Endometrial microvascular endothelial cells (primary cell): ENCODE data around the gene CCL25. TPM values are rescaled to one million over a fixed set of nuclear protein-coding genes. Genes with fewer than 3 reads are reported as not detected.
"Not testable (repeated sequence)": the region's sequence is repeated elsewhere in the genome, so short reads cannot be mapped to it uniquely, and the experiment has no call there.

Source experiments
- in situ Hi-C: cut with HindIII; loops from 2 replicates; pipeline ENCODE4 v1.10.0; 2017; ENCODE audit warnings: low sequenced_read_pairs, low pct_unique_long_range_greater_than_20kb; ENCODE audit errors: inconsistent ontology term
- total RNA-seq: library from RNA; depleted of rRNA; stranded (reverse); fragments of >200 nt; gene quantifications from one replicate; pipeline ENCODE4 v1.2.3, GENCODE V29; 2015; ENCODE audit errors: inconsistent ontology term

CCL25 gene
- not detected for total RNA-seq

- in situ Hi-C loops = no loop called here
These were observed at the start of gene CCL25 for GRCh38 chr19:8052464-8052859. TSS of gene CCL25 (plus strand) at chr19:8052760. CDS start at chr19:8053050, 290 bp downstream.

GRCh38 chr19:8004001-8004400 is 48.6 kb upstream of the CCL25 start:
- in situ Hi-C loops = no loop called here

GRCh38 chr19:8004723-8005513 is 47.6 kb upstream of the CCL25 start:
- in situ Hi-C loops = no loop called here

- in situ Hi-C loops = no loop called here
These were observed 46.9 kb upstream of the CCL25 start, which contains the start of gene ELAVL1 for GRCh38 chr19:8005534-8006256. TSS of gene ELAVL1 (minus strand) at chr19:8005641. CDS start at chr19:7991815, 13,826 bp downstream.

GRCh38 chr19:8017808-8018207 is 34.8 kb upstream of the CCL25 start:
- in situ Hi-C loops = no loop called here

- in situ Hi-C loops = no loop called here
These were observed 31.9 kb upstream of the CCL25 start for GRCh38 chr19:8020681-8021080.

GRCh38 chr19:8021374-8021773 is 31.2 kb upstream of the CCL25 start:
- in situ Hi-C loops = no loop called here

GRCh38 chr19:8022275-8022674 is 30.3 kb upstream of the CCL25 start:
- in situ Hi-C loops = no loop called here

GRCh38 chr19:8023371-8023770 is 29.2 kb upstream of the CCL25 start:
- in situ Hi-C loops = no loop called here

GRCh38 chr19:8024256-8024655 is 28.3 kb upstream of the CCL25 start:
- in situ Hi-C loops = not testable (repeated sequence)

- in situ Hi-C loops = no loop called here
These were observed 27.2 kb upstream of the CCL25 start for GRCh38 chr19:8025316-8025715.

GRCh38 chr19:8028951-8029491 is 23.5 kb upstream of the CCL25 start:
- in situ Hi-C loops = no loop called here

- in situ Hi-C loops = no loop called here
These were observed 21.6 kb upstream of the CCL25 start for GRCh38 chr19:8030960-8031359.

- in situ Hi-C loops = not testable (repeated sequence)
These were observed 19.0 kb upstream of the CCL25 start for GRCh38 chr19:8033287-8034177.

- in situ Hi-C loops = no loop called here
These were observed 18.4 kb upstream of the CCL25 start for GRCh38 chr19:8034178-8034525.

GRCh38 chr19:8036434-8037099 is 16.0 kb upstream of the CCL25 start:
- in situ Hi-C loops = no loop called here

- in situ Hi-C loops = no loop called here
These were observed 13.7 kb upstream of the CCL25 start for GRCh38 chr19:8038815-8039214.

- in situ Hi-C loops = no loop called here
These were observed 13.3 kb upstream of the CCL25 start for GRCh38 chr19:8039231-8039630.

- in situ Hi-C loops = no loop called here
These were observed 11.0 kb upstream of the CCL25 start for GRCh38 chr19:8041531-8041931.
